Gastrocnemius medialis (tissue), 4 donors: ENCODE results near the gene SMARCA2. TPM values are rescaled to one million over a fixed set of nuclear protein-coding genes. Genes with fewer than 3 reads are reported as not detected.

Experiments used
- ATAC-seq, 2 donors: fragments of 150-250 bp; one replicate each; pipeline ENCODE4 v1.9.1; 2016
- DNase-seq, 2 donors: peaks; one replicate each; pipeline ENCODE4 v3.0.0-alpha.2; 2019
- H3K27ac ChIP-seq, 4 donors: fragments of 200-600 bp; sonication (generic); 1 replicate in 1 of 4; 2 replicates in 3 of 4; pipeline ENCODE4 v1.5.1; 2016 to 2018; ENCODE audit warnings: mild to moderate bottlenecking in 2 of 4, moderate library complexity in 1 of 4
- H3K27me3 ChIP-seq, 3 donors: fragments of 200-600 bp; sonication (generic) in 2 of 3; 1 replicate in 1 of 3; 2 replicates in 2 of 3; pipeline versions ENCODE4 v1.5.1 to v1.6.0; 2016 to 2019; ENCODE audit warnings: mild to moderate bottlenecking in 1 of 3, moderate library complexity in 1 of 3
- H3K36me3 ChIP-seq, 2 donors: fragments of 200-600 bp; sonication (generic) in 1 of 2; one replicate each; pipeline ENCODE4 v1.5.1; 2017 to 2018
- H3K4me1 ChIP-seq, 2 donors: fragments of 200-600 bp; sonication (generic) in 1 of 2; one replicate each; pipeline ENCODE4 v1.5.1; 2016 to 2017; ENCODE audit warnings: mild to moderate bottlenecking in 2 of 2
- H3K4me3 ChIP-seq, 4 donors: fragments of 200-600 bp; sonication (generic) in 3 of 4; 1 replicate in 1 of 4; 2 replicates in 3 of 4; pipeline ENCODE4 v1.5.1; 2016 to 2019; ENCODE audit warnings: mild to moderate bottlenecking in 2 of 4
- H3K9me3 ChIP-seq, 3 donors: fragments of 200-600 bp; sonication (generic) in 2 of 3; 1 replicate in 1 of 3; 2 replicates in 2 of 3; pipeline ENCODE4 v1.5.1; 2016 to 2019
- POLR2A ChIP-seq, 2 donors: fragments of 450-650 bp; IDR thresholded peaks; one replicate each; pipeline ENCODE4 v1.6.1; 2017; ENCODE audit warnings: antibody characterized with exemption in 2 of 2, mild to moderate bottlenecking in 2 of 2, moderate library complexity in 2 of 2
- in situ Hi-C, 4 donors: fragments of 200-750 bp; cut with MboI; loops; one replicate each; pipeline versions ENCODE4 v1.15.0 to v1.8.0; 2017; ENCODE audit warnings: low sequenced_read_pairs in 4 of 4
- intact Hi-C: fragments of 100-400 bp; cut with DNase I; formaldehyde crosslinking; loops from one replicate; pipeline ENCODE4 v1.15.1; 2023; ENCODE audit warnings: low total_unique reads
- total RNA-seq, 4 donors: library from RNA; depleted of rRNA; stranded (reverse); fragments of >200 nt; gene quantifications; one replicate each; pipeline versions ENCODE4 v1.1.0 to v1.2.3, GENCODE V29; 2016
- TF ChIP-seq, protein P1 (sequence below), 5 experiments: fragments of 450-650 bp in 3 of 5; fragments of 200-600 bp in 2 of 5; sonication (generic) in 2 of 5; IDR thresholded peaks in 4 of 5; conservative IDR thresholded peaks in 1 of 5; 1 replicate in 4 of 5; 2 replicates in 1 of 5; pipeline ENCODE4 v1.5.1; 2016 to 2019; ENCODE audit warnings: antibody characterized with exemption in 5 of 5, mild to moderate bottlenecking in 3 of 5, moderate library complexity in 3 of 5

SMARCA2 gene
- total RNA-seq, 4 donors from 2014 or later, result 54.6 to 69.7 (median 63.0) TPM

DNA sequence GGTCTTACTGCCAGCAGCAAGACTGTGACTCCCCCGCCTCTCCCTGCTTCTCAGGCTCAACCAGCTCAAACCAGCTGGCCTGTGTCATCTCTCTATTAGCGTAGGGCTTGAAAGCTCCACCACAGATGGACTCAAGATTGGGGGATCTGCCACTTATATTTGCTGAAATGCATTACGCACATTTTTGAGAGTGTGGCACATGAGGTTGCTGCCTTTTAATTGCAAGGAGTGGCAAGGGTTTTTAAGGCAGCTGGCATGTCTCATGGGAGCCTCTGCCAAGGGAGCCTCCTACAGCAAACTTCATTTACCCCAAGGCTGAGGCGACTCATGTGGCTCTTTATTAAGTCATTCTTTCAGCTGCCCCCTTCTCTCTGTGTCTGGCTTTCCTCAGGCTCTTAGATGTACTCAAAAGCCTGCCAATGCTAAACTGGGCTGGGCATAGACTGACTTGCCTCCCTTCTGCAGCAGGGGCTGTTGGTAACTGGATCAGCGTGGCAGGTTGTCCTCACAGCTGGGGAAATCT is 219.3 kb downstream of the SMARCA2 start:
- Histone ChIP-seq H3K4me1 (peaks cover 0 to 6% of the 10 kb centered on the region in 2 donors), H3K4me3 (no peak overlapping the region), H3K27ac (no peak overlapping the region), H3K27me3 (no peaks in the 10 kb centered on the region), H3K9me3 (no peaks in the 10 kb centered on the region), H3K36me3 (no peaks in the 10 kb centered on the region)
- no peak for TF ChIP-seq POLR2A (IDR thresholded peaks at IDR 0.05)
- TF ChIP-seq, protein P1, sequence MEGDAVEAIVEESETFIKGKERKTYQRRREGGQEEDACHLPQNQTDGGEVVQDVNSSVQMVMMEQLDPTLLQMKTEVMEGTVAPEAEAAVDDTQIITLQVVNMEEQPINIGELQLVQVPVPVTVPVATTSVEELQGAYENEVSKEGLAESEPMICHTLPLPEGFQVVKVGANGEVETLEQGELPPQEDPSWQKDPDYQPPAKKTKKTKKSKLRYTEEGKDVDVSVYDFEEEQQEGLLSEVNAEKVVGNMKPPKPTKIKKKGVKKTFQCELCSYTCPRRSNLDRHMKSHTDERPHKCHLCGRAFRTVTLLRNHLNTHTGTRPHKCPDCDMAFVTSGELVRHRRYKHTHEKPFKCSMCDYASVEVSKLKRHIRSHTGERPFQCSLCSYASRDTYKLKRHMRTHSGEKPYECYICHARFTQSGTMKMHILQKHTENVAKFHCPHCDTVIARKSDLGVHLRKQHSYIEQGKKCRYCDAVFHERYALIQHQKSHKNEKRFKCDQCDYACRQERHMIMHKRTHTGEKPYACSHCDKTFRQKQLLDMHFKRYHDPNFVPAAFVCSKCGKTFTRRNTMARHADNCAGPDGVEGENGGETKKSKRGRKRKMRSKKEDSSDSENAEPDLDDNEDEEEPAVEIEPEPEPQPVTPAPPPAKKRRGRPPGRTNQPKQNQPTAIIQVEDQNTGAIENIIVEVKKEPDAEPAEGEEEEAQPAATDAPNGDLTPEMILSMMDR (IDR thresholded peaks at IDR 0.05 in 4 of 5, conservative IDR thresholded peaks at IDR 0.05 in 1 of 5), result no peak
- DNase-seq, result peak in 1 of 2 donors; percentile 16
- ATAC-seq, result peak; percentile 65 to 78
- intact Hi-C loops (no loop called here), in situ Hi-C loops (loop anchor here in 1 of 4 donors (25.0 kb wide), 1 partner anchor 503 kb away; no protein-coding TSS in a partner anchor)

DNA sequence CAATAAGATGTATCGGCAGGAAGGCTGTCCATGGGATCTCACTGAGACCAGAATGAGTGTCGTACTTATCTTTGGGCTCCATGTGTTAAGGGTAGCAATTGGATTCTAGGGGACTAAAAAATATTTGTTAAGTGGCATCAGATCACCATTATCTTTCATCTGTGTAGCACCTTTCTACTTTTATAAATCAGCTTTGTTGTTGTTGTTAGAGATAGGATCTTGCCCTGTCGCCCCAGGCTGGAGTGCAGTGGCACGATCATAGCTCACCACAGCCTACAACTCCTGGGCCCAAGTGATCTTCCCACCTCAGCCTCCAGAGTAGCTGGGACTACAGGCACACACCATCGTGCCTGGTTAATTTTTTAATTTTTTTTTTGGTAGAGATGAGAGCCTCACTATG is 220.5 kb downstream of the SMARCA2 start:
- TF ChIP-seq, protein P1 (IDR thresholded peaks at IDR 0.05 in 4 of 5, conservative IDR thresholded peaks at IDR 0.05 in 1 of 5), result no peak
- no peak for TF ChIP-seq POLR2A (IDR thresholded peaks at IDR 0.05)
- Histone ChIP-seq H3K27me3 (no peaks in the 10 kb centered on the region), H3K4me1 (peaks cover 0 to 6% of the 10 kb centered on the region in 2 donors), H3K4me3 (no peak overlapping the region), H3K9me3 (no peaks in the 10 kb centered on the region), H3K27ac (no peak overlapping the region), H3K36me3 (no peaks in the 10 kb centered on the region)
- ATAC-seq (no peak), DNase-seq (no peak)
- in situ Hi-C loops (loop anchor here in 1 of 4 donors (25.0 kb wide), 1 partner anchor 502 kb away; no protein-coding TSS in a partner anchor), intact Hi-C loops (no loop called here)

DNA sequence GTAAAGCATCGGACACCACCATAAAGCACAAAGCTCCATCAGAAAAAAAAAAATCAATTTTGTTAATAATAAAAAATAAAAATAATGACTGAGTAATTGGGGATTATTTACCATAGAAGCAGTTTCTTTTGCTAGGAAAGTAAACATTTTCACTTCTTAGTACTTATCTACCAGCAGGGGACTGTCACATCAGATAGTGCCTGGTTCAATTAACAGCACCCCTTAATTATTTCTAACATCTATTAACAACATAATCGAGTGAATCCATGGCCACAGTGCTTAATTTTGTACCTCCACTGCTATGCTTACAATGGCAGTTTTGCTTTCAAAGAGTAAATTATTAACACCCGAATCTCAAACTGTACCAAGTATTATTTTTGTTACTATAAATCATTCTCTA is 221.7 kb downstream of the SMARCA2 start:
- intact Hi-C loops, result no loop called here
- Histone ChIP-seq H3K27ac (no peak overlapping the region), H3K9me3 (no peaks in the 10 kb centered on the region), H3K36me3 (no peaks in the 10 kb centered on the region), H3K27me3 (no peaks in the 10 kb centered on the region), H3K4me1 (peaks cover 7 to 11% of the 10 kb centered on the region in 2 donors), H3K4me3 (no peak overlapping the region)
- DNase-seq, result no peak
- TF ChIP-seq POLR2A (IDR thresholded peaks at IDR 0.05), result no peak
- TF ChIP-seq, protein P1 (IDR thresholded peaks at IDR 0.05 in 4 of 5, conservative IDR thresholded peaks at IDR 0.05 in 1 of 5), result no peak
- in situ Hi-C loops, result loop anchor here in 1 of 4 donors (25.0 kb wide), 1 partner anchor 500 kb away; no protein-coding TSS in a partner anchor
- no peak for ATAC-seq

DNA sequence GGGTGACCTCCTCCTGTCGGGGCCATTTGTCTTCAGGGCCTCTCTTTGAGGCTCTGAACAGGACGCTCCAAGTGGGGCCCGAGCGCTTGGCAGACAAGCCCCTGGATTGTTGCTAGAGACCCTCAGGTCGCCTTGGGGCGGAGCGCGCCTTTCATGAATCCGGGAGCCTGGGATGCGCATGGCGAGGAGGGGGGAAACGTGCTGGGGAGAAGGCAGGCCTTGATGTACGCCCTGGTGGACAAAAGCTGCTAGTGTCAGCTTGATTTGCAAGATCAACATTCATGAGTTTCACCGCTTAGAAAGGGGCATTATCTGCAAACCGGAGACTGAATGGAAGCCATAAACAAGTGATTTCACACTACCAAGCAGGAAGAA is 226.3 kb downstream of the SMARCA2 start:
- Histone ChIP-seq H3K4me3 (peak overlapping the region; percentile 53 to 66 (median 62)), H3K36me3 (no peaks in the 10 kb centered on the region), H3K9me3 (no peaks in the 10 kb centered on the region), H3K4me1 (peaks cover 5 to 16% of the 10 kb centered on the region in 2 donors), H3K27ac (peak overlapping the region in 3 of 4 donors; percentile 52 to 72 (median 66)), H3K27me3 (no peaks in the 10 kb centered on the region)
- in situ Hi-C loops (loop anchor here in 1 of 4 donors (25.0 kb wide), 1 partner anchor 496 kb away; no protein-coding TSS in a partner anchor), intact Hi-C loops (loop anchor here (5.0 kb wide), 3 partner anchors 51 to 601 kb away; partner anchors contain the start of gene PUM3)
- DNase-seq (no peak), ATAC-seq (peak; percentile 30 to 31)
- TF ChIP-seq, protein P1 (IDR thresholded peaks at IDR 0.05 in 4 of 5, conservative IDR thresholded peaks at IDR 0.05 in 1 of 5), result no peak
- TF ChIP-seq POLR2A (IDR thresholded peaks at IDR 0.05), result no peak
